HEK293T (cell line): ENCODE measurements around the gene PTPRG.
"Not testable (repeated sequence)": the region's sequence is repeated elsewhere in the genome, so short reads cannot be mapped to it uniquely, and the experiment has no call there.

ENCODE experiments used
- CTCF ChIA-PET: fragments of 350-600 bp; formaldehyde crosslinking; extraction: SDS; loops from one replicate; lab custom pipeline; 2021; ENCODE audit warnings: antibody characterized with exemption, inconsistent platforms; lab: Yijun Ruan, JAX
- POLR2A ChIA-PET: fragments of 350-600 bp; formaldehyde crosslinking; extraction: SDS; loops from one replicate; lab custom pipeline; 2020; ENCODE audit warnings: antibody characterized with exemption, inconsistent platforms; lab: Yijun Ruan, JAX
- DNase-seq: peaks from one replicate; pipeline ENCODE4 v3.0.0; 2012; ENCODE audit warnings: mixed read lengths; ENCODE audit errors: extremely low spot score
- ARNT ChIP-seq: fragments of 450-650 bp; IDR thresholded peaks from 2 replicates; pipeline ENCODE4 v1.6.1; 2017; ENCODE audit warnings: mild to moderate bottlenecking
- BHLHE40 ChIP-seq: fragments of 450-650 bp; IDR thresholded peaks from 2 replicates; pipeline ENCODE4 v1.6.1; 2016; ENCODE audit warnings: mild to moderate bottlenecking, moderate library complexity, borderline replicate concordance
- CTBP1 ChIP-seq: fragments of 450-650 bp; IDR thresholded peaks from 2 replicates; pipeline ENCODE4 v1.6.1; 2016; ENCODE audit warnings: borderline replicate concordance
- ELF4 ChIP-seq: fragments of 450-650 bp; IDR thresholded peaks from 2 replicates; pipeline ENCODE4 v1.6.1; 2017; ENCODE audit warnings: antibody characterized with exemption
- FOXA1 ChIP-seq: fragments of 450-650 bp; IDR thresholded peaks from 2 replicates; pipeline ENCODE4 v1.6.1; 2016; ENCODE audit warnings: mild to moderate bottlenecking
- FOXK2 ChIP-seq: fragments of 450-650 bp; IDR thresholded peaks from 2 replicates; pipeline ENCODE4 v1.6.1; 2016; ENCODE audit warnings: mild to moderate bottlenecking
- FOXM1 ChIP-seq: fragments of 450-650 bp; IDR thresholded peaks from 2 replicates; pipeline ENCODE4 v1.6.1; 2017; ENCODE audit warnings: mild to moderate bottlenecking, borderline replicate concordance
- HDGF ChIP-seq: fragments of 450-650 bp; IDR thresholded peaks from 2 replicates; pipeline ENCODE4 v1.6.1; 2017; ENCODE audit warnings: antibody characterized with exemption, borderline replicate concordance
- L3MBTL2 ChIP-seq: fragments of 450-650 bp; conservative IDR thresholded peaks from 2 replicates; pipeline ENCODE4 v1.6.1; 2016; ENCODE audit warnings: mild to moderate bottlenecking
- LEF1 ChIP-seq: fragments of 450-650 bp; IDR thresholded peaks from 2 replicates; pipeline ENCODE4 v1.6.1; 2017; ENCODE audit warnings: mild to moderate bottlenecking, borderline replicate concordance
- NFRKB ChIP-seq: fragments of 450-650 bp; IDR thresholded peaks from 2 replicates; pipeline ENCODE4 v1.6.1; 2016; ENCODE audit warnings: mild to moderate bottlenecking, moderate library complexity
- SP1 ChIP-seq: fragments of 450-650 bp; IDR thresholded peaks from 2 replicates; pipeline ENCODE4 v1.6.1; 2017
- SUZ12 ChIP-seq: fragments of 450-650 bp; IDR thresholded peaks from 2 replicates; pipeline ENCODE4 v1.6.1; 2016; ENCODE audit warnings: mild to moderate bottlenecking
- TARDBP ChIP-seq: fragments of 450-650 bp; IDR thresholded peaks from 2 replicates; pipeline ENCODE4 v1.6.1; 2016
- ZNF384 ChIP-seq: fragments of 450-650 bp; IDR thresholded peaks from 2 replicates; pipeline ENCODE4 v1.6.1; 2016
- TF ChIP-seq, protein P1 (sequence below): fragments of 450-650 bp; IDR thresholded peaks from 2 replicates; pipeline ENCODE4 v1.6.1; 2016

The PTPRG gene

DNA sequence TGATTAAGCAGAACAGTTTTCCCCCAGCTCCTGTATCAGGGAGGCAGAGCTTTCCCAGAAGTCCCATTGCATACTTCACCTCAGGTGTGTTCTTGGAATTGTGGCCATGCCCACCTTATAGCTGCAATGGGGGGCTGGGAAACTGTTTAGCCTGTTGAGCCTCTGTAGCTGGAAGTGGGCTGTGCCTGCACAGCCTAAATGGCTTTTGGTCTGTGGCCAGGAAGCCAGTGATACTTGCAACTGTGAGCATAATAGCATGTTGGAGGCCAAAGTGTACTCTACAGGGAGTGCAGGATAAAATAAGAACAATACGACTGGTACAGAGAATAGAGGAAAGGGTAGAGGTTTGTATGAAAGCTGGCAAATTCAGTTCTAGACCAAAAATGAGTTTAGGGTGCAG is 248.5 kb downstream of the PTPRG start:
- no peak for TF ChIP-seq FOXA1
- ChIA-PET CTCF (no interaction called here), POLR2A (no interaction called here)
- no peak for DNase-seq

DNA sequence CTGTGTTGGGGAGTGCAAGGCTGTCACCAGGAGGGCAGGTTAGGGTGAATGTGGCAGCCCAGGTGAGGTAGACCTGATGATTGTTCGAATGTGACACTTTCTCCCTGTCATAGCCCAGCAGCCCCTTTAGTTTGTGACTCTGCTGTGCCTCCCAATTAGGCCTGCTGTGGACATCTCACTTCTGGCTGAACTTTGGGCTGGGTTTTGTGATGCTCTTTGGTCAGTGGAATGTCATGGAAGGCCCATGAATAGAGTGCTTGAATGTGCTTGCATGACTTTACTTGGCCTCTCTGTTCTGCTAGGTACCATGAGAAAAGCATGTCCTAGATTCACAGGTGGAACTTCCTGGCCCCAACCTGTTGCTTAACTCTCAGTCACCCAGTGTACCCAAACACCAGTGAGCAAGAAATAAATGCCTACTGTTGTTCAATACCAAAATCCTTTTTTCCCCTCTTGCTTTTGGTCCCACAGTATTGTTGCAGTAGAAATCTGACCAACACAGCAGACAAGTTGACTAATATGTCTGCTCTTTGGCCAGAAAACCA is 249.7 kb downstream of the PTPRG start:
- TF ChIP-seq FOXA1: no peak
- no peak for TF ChIP-seq ARNT
- TF ChIP-seq, protein P1, sequence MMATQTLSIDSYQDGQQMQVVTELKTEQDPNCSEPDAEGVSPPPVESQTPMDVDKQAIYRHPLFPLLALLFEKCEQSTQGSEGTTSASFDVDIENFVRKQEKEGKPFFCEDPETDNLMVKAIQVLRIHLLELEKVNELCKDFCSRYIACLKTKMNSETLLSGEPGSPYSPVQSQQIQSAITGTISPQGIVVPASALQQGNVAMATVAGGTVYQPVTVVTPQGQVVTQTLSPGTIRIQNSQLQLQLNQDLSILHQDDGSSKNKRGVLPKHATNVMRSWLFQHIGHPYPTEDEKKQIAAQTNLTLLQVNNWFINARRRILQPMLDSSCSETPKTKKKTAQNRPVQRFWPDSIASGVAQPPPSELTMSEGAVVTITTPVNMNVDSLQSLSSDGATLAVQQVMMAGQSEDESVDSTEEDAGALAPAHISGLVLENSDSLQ: no peak
- TF ChIP-seq SP1: no peak
- TF ChIP-seq FOXK2: no peak
- no peak for TF ChIP-seq ELF4
- TF ChIP-seq SUZ12: no peak
- no peak for TF ChIP-seq LEF1
- no peak for TF ChIP-seq ZNF384
- no peak for TF ChIP-seq HDGF
- TF ChIP-seq TARDBP: no peak
- no peak for TF ChIP-seq L3MBTL2
- TF ChIP-seq BHLHE40: no peak
- no peak for TF ChIP-seq CTBP1
- no peak for TF ChIP-seq FOXM1
- no peak for TF ChIP-seq NFRKB
- ChIA-PET CTCF (no interaction called here), POLR2A (no interaction called here)
- DNase-seq: no peak

DNA sequence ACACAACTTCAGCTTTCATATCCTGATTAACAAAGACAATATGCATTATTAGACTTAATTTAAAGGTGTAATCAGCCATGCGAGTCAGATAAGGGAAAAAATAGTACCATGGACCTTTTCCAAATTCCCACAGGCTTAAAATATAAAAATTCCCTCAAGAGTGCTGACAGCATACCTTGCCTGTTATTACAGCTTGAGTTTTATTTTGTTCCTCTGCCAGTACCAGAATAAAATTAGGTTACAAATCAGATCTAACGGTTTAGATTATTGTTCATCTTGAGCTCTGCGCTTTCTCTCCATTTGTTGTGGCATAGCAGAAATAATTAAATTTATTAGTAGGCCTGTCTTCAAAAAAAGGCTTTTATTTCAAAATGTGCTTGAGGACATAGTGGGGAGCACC is 250.3 kb downstream of the PTPRG start:
- no peak for DNase-seq
- POLR2A ChIA-PET: interaction anchor here (0.9 kb wide), 1 partner anchor 16 kb away, joined by 3 read pairs; no protein-coding TSS in a partner anchor
- TF ChIP-seq TARDBP (no peak), ARNT (no peak), SP1 (no peak), NFRKB (no peak), CTBP1 (no peak), LEF1 (no peak), BHLHE40 (no peak), HDGF (no peak)
- TF ChIP-seq, protein P1: no peak
- CTCF ChIA-PET: no interaction called here

DNA sequence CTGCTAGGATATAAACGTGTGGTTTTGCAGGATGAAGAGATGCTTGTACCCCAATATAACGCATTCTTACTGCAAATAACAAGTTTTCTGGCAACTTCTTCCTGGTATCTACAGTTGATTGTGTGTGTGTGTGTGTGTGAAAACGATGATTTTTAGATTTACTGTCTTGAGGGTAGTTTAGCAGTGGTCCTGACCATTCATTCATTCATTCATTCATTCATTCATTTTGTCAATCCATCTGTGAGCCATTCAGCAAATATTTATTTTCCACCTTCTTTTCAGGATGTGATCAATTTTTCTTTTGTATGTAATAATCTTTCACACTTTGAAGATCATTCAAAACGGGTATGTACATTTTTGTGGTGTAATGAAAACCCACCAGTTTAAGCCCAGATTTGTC is 250.7 kb downstream of the PTPRG start:
- no peak for TF ChIP-seq HDGF
- TF ChIP-seq TARDBP: no peak
- TF ChIP-seq FOXK2: no peak
- no peak for TF ChIP-seq NFRKB
- TF ChIP-seq FOXA1: no peak
- TF ChIP-seq BHLHE40: no peak
- no peak for TF ChIP-seq FOXM1
- TF ChIP-seq SUZ12: no peak
- no peak for DNase-seq
- ChIA-PET CTCF (no interaction called here), POLR2A (interaction anchor here (0.9 kb wide), 1 partner anchor 15 kb away, joined by 3 read pairs; no protein-coding TSS in a partner anchor)

DNA sequence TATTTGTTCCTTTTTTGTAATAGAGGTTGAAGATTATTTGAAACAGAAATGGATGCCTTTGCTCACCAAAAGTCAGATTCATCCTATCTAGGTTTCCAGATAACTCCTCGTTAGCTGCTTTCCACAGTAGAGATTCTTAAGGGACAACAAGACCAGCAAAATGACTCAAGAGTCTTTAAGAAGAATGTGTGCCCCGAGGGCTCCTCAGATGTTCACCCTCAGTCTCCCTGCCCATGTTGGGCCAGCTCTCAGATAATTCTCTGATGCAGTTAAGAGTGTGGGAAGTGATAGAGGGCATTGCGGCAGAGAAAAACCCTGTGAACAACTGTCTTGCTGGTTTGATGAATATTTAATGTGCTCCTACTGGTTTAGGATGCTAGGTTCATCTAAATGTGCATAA is 251.1 kb downstream of the PTPRG start:
- POLR2A ChIA-PET: no interaction called here

DNA sequence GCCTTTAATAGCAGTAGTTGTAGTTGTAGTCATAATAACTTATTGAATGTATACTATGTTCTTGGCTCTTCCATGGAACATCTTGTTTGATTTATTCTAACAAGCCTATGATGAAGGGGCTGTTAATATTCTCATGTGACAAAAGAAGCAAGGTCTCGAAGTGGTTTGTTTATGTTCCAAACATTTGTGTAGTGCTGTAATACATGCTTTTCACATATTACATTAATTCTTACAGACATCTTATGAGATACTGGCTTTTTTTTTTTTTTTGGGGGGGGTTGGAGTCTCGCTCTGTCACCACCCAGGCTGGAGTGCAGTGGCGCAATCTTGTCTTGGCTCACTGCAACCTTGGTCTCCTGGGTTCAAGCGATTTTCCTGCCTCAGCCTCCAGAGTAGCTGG is 252.3 kb downstream of the PTPRG start:
- POLR2A ChIA-PET: no interaction called here
- DNase-seq: no peak
- CTCF ChIA-PET: no interaction called here

More for the DNA sequence above, 251.1 kb downstream of the PTPRG start:
- no peak for DNase-seq
- CTCF ChIA-PET: no interaction called here
- TF ChIP-seq ELF4: no peak
- TF ChIP-seq FOXM1: no peak
- TF ChIP-seq L3MBTL2: no peak
- no peak for TF ChIP-seq TARDBP

DNA sequence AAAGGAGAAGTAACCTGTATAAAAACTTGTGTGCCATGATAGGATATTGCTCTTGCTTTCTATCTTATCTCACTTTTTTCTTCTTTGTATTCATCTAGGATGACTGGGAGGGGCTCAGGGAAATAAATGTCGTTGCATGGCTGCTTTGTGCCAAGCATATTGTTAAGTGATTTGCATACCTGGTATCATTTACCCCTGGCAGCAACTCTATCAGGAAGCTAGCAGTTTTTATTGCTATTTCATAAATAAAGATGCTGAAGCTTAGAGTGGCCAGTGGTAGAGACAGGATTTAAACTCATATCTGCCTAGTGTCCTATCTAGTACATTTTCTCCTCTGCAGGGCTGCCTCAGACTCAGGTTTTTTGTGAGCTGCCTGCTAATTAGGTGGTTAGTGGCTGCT is 253.3 kb downstream of the PTPRG start:
- no peak for DNase-seq
- TF ChIP-seq SUZ12 (no peak), FOXA1 (no peak), TARDBP (no peak), NFRKB (no peak), L3MBTL2 (no peak), BHLHE40 (no peak), FOXM1 (no peak), ELF4 (no peak), ZNF384 (no peak), CTBP1 (no peak), SP1 (no peak), ARNT (no peak), LEF1 (no peak)
- TF ChIP-seq, protein P1: no peak
- ChIA-PET CTCF (no interaction called here), POLR2A (no interaction called here)

More for the DNA sequence above, 252.3 kb downstream of the PTPRG start:
- TF ChIP-seq FOXA1: no peak
- TF ChIP-seq LEF1: no peak
- TF ChIP-seq L3MBTL2: no peak
- TF ChIP-seq BHLHE40: no peak
- TF ChIP-seq TARDBP: no peak
- 0 out of 2 replicates have a peak, but pooled peaks have one; percentile 2 for TF ChIP-seq ZNF384
- TF ChIP-seq CTBP1: no peak

DNA sequence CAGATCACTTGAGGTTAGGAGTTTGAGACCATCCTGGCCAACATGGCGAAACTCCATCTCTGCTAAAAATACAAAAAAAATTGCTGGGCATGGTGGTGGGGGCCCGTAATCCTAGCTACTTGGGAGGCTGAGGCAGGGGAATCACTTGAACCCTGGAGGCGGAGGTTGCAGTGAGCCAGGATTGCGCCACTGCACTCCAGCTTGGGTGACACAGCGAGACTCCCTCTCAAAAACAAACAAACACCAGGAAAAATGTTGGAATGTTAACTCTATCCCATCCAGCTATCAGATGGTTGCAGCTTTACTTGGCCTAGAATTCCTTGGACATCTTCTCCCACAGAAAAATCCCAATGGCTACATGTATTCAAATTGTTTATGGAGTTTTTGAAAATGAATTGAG is 254.9 kb downstream of the PTPRG start:
- DNase-seq: not testable (repeated sequence)

More for the DNA sequence above, 254.9 kb downstream of the PTPRG start:
- POLR2A ChIA-PET, CTCF ChIA-PET: not testable (repeated sequence)
